ENCODE measurements around the gene SPECC1.

DNA sequence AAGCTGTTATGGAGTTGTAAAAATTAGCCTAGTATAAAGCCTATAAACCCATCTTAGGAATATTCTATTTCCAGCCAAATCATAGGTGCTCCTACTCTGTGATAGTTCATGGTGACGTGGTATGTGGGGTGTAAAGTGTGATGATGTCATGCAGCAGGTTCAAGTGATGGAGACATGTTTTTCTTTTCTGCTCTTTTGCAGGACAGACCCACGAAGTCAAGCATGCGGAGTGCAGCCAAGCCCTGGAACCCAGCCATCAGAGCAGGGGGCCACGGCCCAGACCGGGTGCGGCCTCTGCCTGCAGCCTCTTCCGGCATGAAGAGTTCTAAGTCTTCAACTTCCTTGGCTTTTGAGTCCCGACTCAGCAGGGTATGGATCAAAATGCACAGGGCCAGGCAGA lies 87.3 kb downstream of the SPECC1 start:
- no peak for TF ChIP-seq POLR2A (IDR thresholded peaks at IDR 0.05)
- no peak for TF ChIP-seq POLR2AphosphoS5 (IDR thresholded peaks at IDR 0.05)
- TF ChIP-seq, protein P1, sequence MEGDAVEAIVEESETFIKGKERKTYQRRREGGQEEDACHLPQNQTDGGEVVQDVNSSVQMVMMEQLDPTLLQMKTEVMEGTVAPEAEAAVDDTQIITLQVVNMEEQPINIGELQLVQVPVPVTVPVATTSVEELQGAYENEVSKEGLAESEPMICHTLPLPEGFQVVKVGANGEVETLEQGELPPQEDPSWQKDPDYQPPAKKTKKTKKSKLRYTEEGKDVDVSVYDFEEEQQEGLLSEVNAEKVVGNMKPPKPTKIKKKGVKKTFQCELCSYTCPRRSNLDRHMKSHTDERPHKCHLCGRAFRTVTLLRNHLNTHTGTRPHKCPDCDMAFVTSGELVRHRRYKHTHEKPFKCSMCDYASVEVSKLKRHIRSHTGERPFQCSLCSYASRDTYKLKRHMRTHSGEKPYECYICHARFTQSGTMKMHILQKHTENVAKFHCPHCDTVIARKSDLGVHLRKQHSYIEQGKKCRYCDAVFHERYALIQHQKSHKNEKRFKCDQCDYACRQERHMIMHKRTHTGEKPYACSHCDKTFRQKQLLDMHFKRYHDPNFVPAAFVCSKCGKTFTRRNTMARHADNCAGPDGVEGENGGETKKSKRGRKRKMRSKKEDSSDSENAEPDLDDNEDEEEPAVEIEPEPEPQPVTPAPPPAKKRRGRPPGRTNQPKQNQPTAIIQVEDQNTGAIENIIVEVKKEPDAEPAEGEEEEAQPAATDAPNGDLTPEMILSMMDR (IDR thresholded peaks at IDR 0.05): no peak

All from breast epithelium (tissue), 3 donors.